Right renal pelvis (tissue), 4 donors: ENCODE data around the gene LMF1. TPM values are rescaled to one million over a fixed set of nuclear protein-coding genes. Genes with fewer than 3 reads are reported as not detected.
A peak's percentile ranks its signal among the peaks of the same experiment; 100 is the strongest.
"Not testable (repeated sequence)": the region's sequence is repeated elsewhere in the genome, so short reads cannot be mapped to it uniquely, and the experiment has no call there.

Experiments used
- DNase-seq, 4 donors: peaks; one replicate each; pipeline ENCODE4 v3.0.0-alpha.2; 2013; ENCODE audit warnings: low read depth in 4 of 4, low spot score in 3 of 4, missing footprints in 1 of 4
- polyA plus RNA-seq, 4 donors: library from polyadenylated mRNA; unstranded; fragments of 120-200 nt; gene quantifications; one replicate each; pipeline ENCODE4 v1.2.1, GENCODE V29; 2013; ENCODE audit not compliant: insufficient read length in 4 of 4

LMF1 gene
- polyA plus RNA-seq, 4 donors, result 14.2 to 19.9 (median 16.9) TPM

GRCh38 chr16:820044-820408, 150.8 kb downstream of the LMF1 start:
- DNase-seq, result not testable (repeated sequence)

- DNase-seq, result no peak
Measured at GRCh38 chr16:819336-820043, 151.3 kb downstream of the LMF1 start.

GRCh38 chr16:818592-818991, 152.2 kb downstream of the LMF1 start:
- no peak for DNase-seq

- no peak for DNase-seq
Measured at GRCh38 chr16:818132-818531, 152.7 kb downstream of the LMF1 start.

- no peak for DNase-seq
Measured at GRCh38 chr16:817001-817906, 153.5 kb downstream of the LMF1 start.

GRCh38 chr16:815861-816260, 154.9 kb downstream of the LMF1 start:
- DNase-seq, result no peak

GRCh38 chr16:814974-815373, 155.8 kb downstream of the LMF1 start:
- no peak for DNase-seq

GRCh38 chr16:813916-814412, 156.8 kb downstream of the LMF1 start:
- DNase-seq, result no peak

GRCh38 chr16:813204-813915, 157.4 kb downstream of the LMF1 start:
- DNase-seq, result no peak

- no peak for DNase-seq
Measured at GRCh38 chr16:808085-808386, 162.7 kb downstream of the LMF1 start.

GRCh38 chr16:807347-808084, 163.3 kb downstream of the LMF1 start:
- DNase-seq, result peak; percentile 68 to 87 (median 80)

GRCh38 chr16:805474-805873, 165.3 kb downstream of the LMF1 start:
- no peak for DNase-seq

- DNase-seq, result no peak
Measured at GRCh38 chr16:804193-805048, 166.4 kb downstream of the LMF1 start.

GRCh38 chr16:803754-804080, 167.1 kb downstream of the LMF1 start:
- no peak for DNase-seq

Other genes starting within 250 kb of the LMF1 start
- gene ANTKMT, start 249.8 kb downstream of the LMF1 start, polyA plus RNA-seq, result 10 to 100 TPM; 13.5 to 27.8 (median 14.4) TPM
- 1 to 10 TPM; 1.1 to 3.6 (median 1.8) TPM for gene CCDC78, start 244.5 kb downstream of the LMF1 start, polyA plus RNA-seq
- gene HAGHL, start 243.9 kb downstream of the LMF1 start, polyA plus RNA-seq, result 1 to 10 TPM; 3.1 to 7.3 (median 3.2) TPM
- 10 to 100 TPM; 21.0 to 28.5 (median 25.2) TPM for gene CIAO3, start 230.0 kb downstream of the LMF1 start, polyA plus RNA-seq
- gene MSLN, start 210.2 kb downstream of the LMF1 start, polyA plus RNA-seq, result 10 to 100 TPM; 11.4 to 33.7 (median 22.2) TPM
- 10 to 100 TPM; 10.6 to 21.7 (median 12.0) TPM for gene RPUSD1, start 182.6 kb downstream of the LMF1 start, polyA plus RNA-seq
- 10 to 100 TPM; 23.3 to 33.3 (median 25.9) TPM for gene CHTF18, start 182.4 kb downstream of the LMF1 start, polyA plus RNA-seq
- under 1 TPM in 3 of 4 donors, not detected in 1; 0.18 to 0.37 (median 0.36) TPM for gene GNG13, start 170.2 kb downstream of the LMF1 start, polyA plus RNA-seq
- 1 to 10 TPM; 2.6 to 5.7 (median 4.0) TPM for gene SOX8, start 10.8 kb upstream of the LMF1 start, polyA plus RNA-seq
- under 1 TPM; 0.11 to 0.34 (median 0.23) TPM for gene SSTR5, start 101.8 kb upstream of the LMF1 start, polyA plus RNA-seq
- gene C1QTNF8, start 125.3 kb upstream of the LMF1 start, polyA plus RNA-seq, result under 1 TPM in 1 of 4 donors, not detected in 3; 0.05 TPM
- 10 to 100 TPM; 17.1 to 31.1 (median 18.5) TPM for gene CACNA1H, start 182.1 kb upstream of the LMF1 start, polyA plus RNA-seq